Neural crest cell (in vitro differentiated cells): ENCODE measurements around the gene CLCN5. TPM values are rescaled to one million over a fixed set of nuclear protein-coding genes. Genes with fewer than 3 reads are reported as not detected.

Source experiments
- DNase-seq: peaks from one replicate; pipeline ENCODE4 v3.0.0; 2021; ENCODE audit warnings: low read depth, mixed read lengths, low spot score
- H3K27ac Mint-ChIP-seq: one replicate; pipeline ENCODE4 v1.8.0; 2021; ENCODE audit warnings: mild to moderate bottlenecking, mixed read lengths; ENCODE audit not compliant: unreplicated experiment
- H3K27me3 Mint-ChIP-seq: 2 replicates; pipeline ENCODE4 v1.8.0; 2021; ENCODE audit warnings: low read depth, mild to moderate bottlenecking, mixed read lengths
- H3K36me3 Mint-ChIP-seq: 2 replicates; pipeline ENCODE4 v1.8.0; 2021; ENCODE audit warnings: low read depth, mild to moderate bottlenecking, mixed read lengths
- H3K4me1 Mint-ChIP-seq: 2 replicates; pipeline ENCODE4 v1.8.0; 2021; ENCODE audit warnings: mixed read lengths
- H3K4me3 Mint-ChIP-seq: one replicate; pipeline ENCODE4 v1.8.0; 2021; ENCODE audit warnings: mild to moderate bottlenecking, mixed read lengths
- H3K9me3 Mint-ChIP-seq: 2 replicates; pipeline ENCODE4 v1.8.0; 2021; ENCODE audit warnings: mixed read lengths
- total RNA-seq: library from RNA; stranded (reverse); gene quantifications from 2 replicates; pipeline ENCODE4 v1.2.1, GENCODE V29; 2021
- TF ChIP-seq, protein P1 (sequence below): fragments of 200-600 bp; sonication (generic); conservative IDR thresholded peaks from 2 replicates; pipeline ENCODE4 v1.5.0; 2021; ENCODE audit warnings: antibody characterized with exemption, mild to moderate bottlenecking

The CLCN5 gene
- total RNA-seq, 1 donor from 2014 or later: 16.7 TPM

DNA sequence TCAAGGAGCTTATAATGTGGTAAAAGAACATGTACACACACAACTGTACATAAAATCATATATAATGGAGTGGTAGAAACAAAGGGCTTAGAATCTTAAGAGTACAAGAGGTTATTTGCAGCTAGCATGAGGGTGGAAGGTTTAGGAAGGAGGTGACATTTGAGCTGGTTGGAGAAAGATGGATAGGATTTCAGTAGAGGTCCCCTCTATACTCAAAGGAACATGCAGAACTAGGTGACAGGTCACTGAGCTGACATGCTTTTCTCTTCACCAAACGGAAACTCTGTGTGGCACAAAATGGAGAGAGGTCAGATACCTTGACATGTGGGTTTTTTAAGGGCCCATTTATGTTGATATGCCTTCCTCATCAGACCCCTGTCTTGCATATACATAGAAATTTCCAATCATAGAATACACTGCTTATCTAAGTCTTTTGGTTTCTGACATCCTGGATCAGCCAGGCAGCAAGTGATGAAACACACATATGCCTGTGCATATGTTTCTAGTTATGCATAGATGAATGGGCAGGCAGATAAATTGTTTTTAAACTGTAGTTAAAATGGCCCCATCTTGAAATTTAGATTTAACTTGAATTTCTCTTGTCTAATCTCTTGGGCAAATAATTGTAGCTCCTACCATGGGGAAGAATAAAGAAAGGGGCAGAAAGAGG, 29.3 kb downstream of the CLCN5 start:
- Mint-ChIP-seq H3K27ac (no peak overlapping the region), H3K4me1 (peaks cover 4% of the 10 kb centered on the region), H3K9me3 (peaks cover 6% of the 10 kb centered on the region), H3K27me3 (no peaks in the 10 kb centered on the region), H3K36me3 (peaks cover 3% of the 10 kb centered on the region), H3K4me3 (no peak overlapping the region)
- DNase-seq: no peak
- TF ChIP-seq, protein P1, sequence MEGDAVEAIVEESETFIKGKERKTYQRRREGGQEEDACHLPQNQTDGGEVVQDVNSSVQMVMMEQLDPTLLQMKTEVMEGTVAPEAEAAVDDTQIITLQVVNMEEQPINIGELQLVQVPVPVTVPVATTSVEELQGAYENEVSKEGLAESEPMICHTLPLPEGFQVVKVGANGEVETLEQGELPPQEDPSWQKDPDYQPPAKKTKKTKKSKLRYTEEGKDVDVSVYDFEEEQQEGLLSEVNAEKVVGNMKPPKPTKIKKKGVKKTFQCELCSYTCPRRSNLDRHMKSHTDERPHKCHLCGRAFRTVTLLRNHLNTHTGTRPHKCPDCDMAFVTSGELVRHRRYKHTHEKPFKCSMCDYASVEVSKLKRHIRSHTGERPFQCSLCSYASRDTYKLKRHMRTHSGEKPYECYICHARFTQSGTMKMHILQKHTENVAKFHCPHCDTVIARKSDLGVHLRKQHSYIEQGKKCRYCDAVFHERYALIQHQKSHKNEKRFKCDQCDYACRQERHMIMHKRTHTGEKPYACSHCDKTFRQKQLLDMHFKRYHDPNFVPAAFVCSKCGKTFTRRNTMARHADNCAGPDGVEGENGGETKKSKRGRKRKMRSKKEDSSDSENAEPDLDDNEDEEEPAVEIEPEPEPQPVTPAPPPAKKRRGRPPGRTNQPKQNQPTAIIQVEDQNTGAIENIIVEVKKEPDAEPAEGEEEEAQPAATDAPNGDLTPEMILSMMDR: no peak

DNA sequence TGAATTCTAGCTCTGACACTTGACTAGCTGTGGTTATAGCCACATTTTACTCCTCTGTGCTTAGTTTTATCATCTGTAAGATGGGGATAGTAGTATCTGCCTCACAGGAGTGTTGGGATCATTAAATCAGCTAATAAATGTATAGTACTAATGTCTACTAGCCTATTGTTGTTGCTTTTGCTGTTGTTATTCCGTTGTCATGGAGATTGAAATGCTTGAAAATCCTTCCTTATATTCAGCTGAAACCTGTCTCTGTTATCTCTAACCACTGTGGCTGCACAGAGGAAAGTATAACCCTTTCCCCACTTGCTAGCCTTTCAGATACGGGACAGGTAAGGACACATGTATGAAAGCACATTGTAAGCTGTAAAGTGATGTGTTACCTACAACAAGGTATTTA, 33.9 kb downstream of the CLCN5 start:
- no peak overlapping the region for H3K27ac Mint-ChIP-seq
- TF ChIP-seq, protein P1: no peak
- peaks cover 3% of the 10 kb centered on the region for H3K36me3 Mint-ChIP-seq
- no peak for DNase-seq
- peaks cover 4% of the 10 kb centered on the region for H3K9me3 Mint-ChIP-seq
- peaks cover 3% of the 10 kb centered on the region for H3K4me1 Mint-ChIP-seq
- H3K27me3 Mint-ChIP-seq: no peaks in the 10 kb centered on the region
- no peak overlapping the region for H3K4me3 Mint-ChIP-seq

DNA sequence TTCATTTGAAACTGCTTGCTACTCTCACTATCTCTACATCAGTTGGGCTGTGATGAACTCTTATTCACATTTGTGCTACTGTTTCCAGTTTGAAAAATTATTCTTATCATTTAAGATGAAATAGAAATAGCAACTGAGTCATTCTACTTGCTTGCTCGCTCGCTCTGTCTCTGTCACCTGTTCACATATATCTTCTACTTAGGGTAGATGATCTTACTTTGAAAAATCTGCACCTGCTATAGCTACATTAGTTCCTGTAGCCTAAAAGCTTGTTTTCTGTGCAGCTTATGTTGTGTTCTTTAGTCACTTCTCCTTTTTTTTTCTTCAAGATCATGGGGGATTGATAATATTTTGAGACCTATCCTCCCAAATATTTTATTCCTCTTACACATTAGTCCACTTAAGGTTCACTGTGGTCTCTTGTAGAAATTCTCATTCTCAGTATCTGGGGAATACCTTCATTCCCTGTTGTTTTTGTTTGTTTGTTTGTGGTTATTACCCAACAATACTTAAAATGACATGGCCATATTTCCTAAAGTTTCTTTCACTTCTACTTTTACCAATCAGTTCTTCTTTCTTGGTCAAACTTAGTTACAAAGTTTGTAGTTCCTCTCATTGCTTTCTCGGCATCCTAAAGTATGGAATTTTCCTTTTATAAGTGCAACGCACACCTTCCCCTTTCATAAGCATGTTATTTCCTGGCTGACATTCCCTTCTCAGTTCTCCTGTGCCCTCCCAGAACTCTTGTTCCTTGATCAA, 36.5 kb downstream of the CLCN5 start:
- Mint-ChIP-seq H3K4me3 (no peak overlapping the region), H3K27ac (no peak overlapping the region)
- TF ChIP-seq, protein P1: no peak

DNA sequence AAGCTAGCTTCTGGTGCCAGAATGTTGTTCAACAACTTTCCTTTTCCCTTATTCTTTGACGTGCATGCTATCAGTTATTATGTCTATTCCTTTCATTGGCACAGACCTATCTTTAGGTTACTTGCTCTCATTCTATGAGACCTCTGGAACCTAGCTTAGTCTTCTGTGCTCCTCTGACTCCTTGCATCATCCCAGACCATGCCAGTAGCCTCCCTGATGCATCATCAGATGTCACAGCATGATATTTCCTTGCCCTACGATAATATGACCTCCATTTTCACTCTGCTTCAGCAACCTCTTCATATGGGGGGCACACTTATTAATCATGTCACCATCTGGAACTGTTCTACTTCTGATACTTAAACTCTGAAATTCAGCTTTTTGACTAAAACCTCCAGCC, 37.2 kb downstream of the CLCN5 start:
- Mint-ChIP-seq H3K4me1 (no peaks in the 10 kb centered on the region), H3K36me3 (no peaks in the 10 kb centered on the region), H3K9me3 (no peaks in the 10 kb centered on the region), H3K27ac (no peak overlapping the region), H3K4me3 (no peak overlapping the region), H3K27me3 (no peaks in the 10 kb centered on the region)
- DNase-seq: no peak
- TF ChIP-seq, protein P1: no peak

More for the DNA sequence above, 36.5 kb downstream of the CLCN5 start:
- Mint-ChIP-seq H3K27me3 (no peaks in the 10 kb centered on the region), H3K4me1 (no peaks in the 10 kb centered on the region), H3K36me3 (peaks cover 3% of the 10 kb centered on the region), H3K9me3 (peaks cover 4% of the 10 kb centered on the region)
- DNase-seq: no peak

GRCh38 chrX:49960061-49960460, 37.7 kb downstream of the CLCN5 start:
- Mint-ChIP-seq H3K27ac (no peak overlapping the region), H3K4me1 (no peaks in the 10 kb centered on the region), H3K36me3 (no peaks in the 10 kb centered on the region), H3K4me3 (no peak overlapping the region), H3K9me3 (no peaks in the 10 kb centered on the region), H3K27me3 (no peaks in the 10 kb centered on the region)
- DNase-seq: no peak
- TF ChIP-seq, protein P1: no peak
